Testis (tissue), 5 donors: Measurements from ENCODE around the gene AP2A2. TPM values are rescaled to one million over a fixed set of nuclear protein-coding genes. Genes with fewer than 3 reads are reported as not detected.
A peak's percentile ranks its signal among the peaks of the same experiment; 100 is the strongest.

ENCODE experiments used
- DNase-seq: peaks from one replicate; pipeline ENCODE4 v3.0.0-alpha.2; 2019
- H3K27ac ChIP-seq, 2 donors: fragments of 200-600 bp; sonication (generic); one replicate each; pipeline ENCODE4 v1.5.1; 2019
- H3K27me3 ChIP-seq: fragments of 200-600 bp; sonication (generic); one replicate; pipeline ENCODE4 v1.5.1; 2019
- H3K36me3 ChIP-seq: fragments of 200-600 bp; sonication (generic); one replicate; pipeline ENCODE4 v1.5.1; 2017; ENCODE audit warnings: low read depth; ENCODE audit errors: missing control alignments
- H3K4me1 ChIP-seq: fragments of 200-600 bp; sonication (generic); one replicate; pipeline ENCODE4 v1.5.1; 2019
- H3K4me3 ChIP-seq, 2 donors: fragments of 200-600 bp; sonication (generic); one replicate each; pipeline ENCODE4 v1.5.1; 2017 to 2019
- H3K9me3 ChIP-seq: fragments of 200-600 bp; sonication (generic); one replicate; pipeline ENCODE4 v1.5.1; 2017
- POLR2A ChIP-seq: fragments of 450-650 bp; IDR thresholded peaks from one replicate; pipeline ENCODE4 v1.6.1; 2017; ENCODE audit warnings: antibody characterized with exemption, mild to moderate bottlenecking, moderate library complexity
- WGBS, 2 donors: methylation state at CpG; one replicate each; pipeline ENCODE4 v1.1.5; 2018; 5-methylcytosine and 5-hydroxymethylcytosine counted together
- intact Hi-C: fragments of 100-400 bp; cut with DNase I; formaldehyde crosslinking; loops from one replicate; pipeline ENCODE4 v1.15.1; 2023; ENCODE audit warnings: low total_unique reads
- long read RNA-seq, 2 donors: transcript quantifications; one replicate each; lab custom pipeline, GENCODE V29; 2026
- polyA plus RNA-seq: library from polyadenylated mRNA; stranded (reverse); fragments of 350-450 nt; fragmentation: Illumina TruSeq; extraction: RNeasy Lipid Tissue Mini Kit (QIAGEN cat#74804); gene quantifications from one replicate; pipeline ENCODE4 v1.2.3, GENCODE V29; 2014; ENCODE audit warnings: low read depth, low replicate concordance; ENCODE audit not compliant: insufficient read depth
- total RNA-seq, 2 donors: library from RNA; depleted of rRNA; stranded (reverse); fragments of >200 nt; gene quantifications; one replicate each; pipeline ENCODE4 v1.2.3, GENCODE V29; 2016
- TF ChIP-seq, protein P1 (sequence below), 3 experiments: fragments of 450-650 bp in 2 of 3; fragments of 200-600 bp in 1 of 3; sonication (generic) in 1 of 3; IDR thresholded peaks; one replicate each; pipeline ENCODE4 v1.5.1; 2016 to 2019; ENCODE audit warnings: antibody characterized with exemption in 3 of 3, mild to moderate bottlenecking in 2 of 3, moderate library complexity in 1 of 3

AP2A2 gene
- total RNA-seq (10 to 100 TPM; 82.0 to 95.0 TPM), polyA plus RNA-seq (106 TPM)
- long read RNA-seq, donor 1, full-length matches to known transcripts = 2 of 33 reads
- long read RNA-seq, donor 1, partial matches to known transcripts = 31 of 33 reads
- long read RNA-seq, donor 1, other reads (novel, unspliced or antisense) = 0 of 33 reads
- long read RNA-seq, donor 2, full-length matches to known transcripts = 2 of 2 reads
- long read RNA-seq, donor 2, partial matches to known transcripts = 0 of 2 reads
- long read RNA-seq, donor 2, other reads (novel, unspliced or antisense) = 0 of 2 reads

GRCh38 chr11:925496-926301, at the start of gene AP2A2:
AP2A2 (plus strand) TSS chr11:925870; CDS start chr11:926022, 152 bp downstream.
- intact Hi-C loops = no loop called here
- Histone ChIP-seq H3K27ac (peak within 1 kb of the TSS; percentile 80 to 91), H3K36me3 (no peaks in the 10 kb centered on the region), H3K9me3 (no peaks in the 10 kb centered on the region), H3K4me3 (peak within 1 kb of the TSS; percentile 73 to 88), H3K4me1 (peaks cover 11% of the 10 kb centered on the region), H3K27me3 (no peaks in the 10 kb centered on the region)
- WGBS, 2 donors = 3% methylated on average over 48 of the region's 124 CpGs; no CpG with 5 or more reads in 1 of the 2 donors
- no peak for TF ChIP-seq POLR2A
- TF ChIP-seq, protein P1, sequence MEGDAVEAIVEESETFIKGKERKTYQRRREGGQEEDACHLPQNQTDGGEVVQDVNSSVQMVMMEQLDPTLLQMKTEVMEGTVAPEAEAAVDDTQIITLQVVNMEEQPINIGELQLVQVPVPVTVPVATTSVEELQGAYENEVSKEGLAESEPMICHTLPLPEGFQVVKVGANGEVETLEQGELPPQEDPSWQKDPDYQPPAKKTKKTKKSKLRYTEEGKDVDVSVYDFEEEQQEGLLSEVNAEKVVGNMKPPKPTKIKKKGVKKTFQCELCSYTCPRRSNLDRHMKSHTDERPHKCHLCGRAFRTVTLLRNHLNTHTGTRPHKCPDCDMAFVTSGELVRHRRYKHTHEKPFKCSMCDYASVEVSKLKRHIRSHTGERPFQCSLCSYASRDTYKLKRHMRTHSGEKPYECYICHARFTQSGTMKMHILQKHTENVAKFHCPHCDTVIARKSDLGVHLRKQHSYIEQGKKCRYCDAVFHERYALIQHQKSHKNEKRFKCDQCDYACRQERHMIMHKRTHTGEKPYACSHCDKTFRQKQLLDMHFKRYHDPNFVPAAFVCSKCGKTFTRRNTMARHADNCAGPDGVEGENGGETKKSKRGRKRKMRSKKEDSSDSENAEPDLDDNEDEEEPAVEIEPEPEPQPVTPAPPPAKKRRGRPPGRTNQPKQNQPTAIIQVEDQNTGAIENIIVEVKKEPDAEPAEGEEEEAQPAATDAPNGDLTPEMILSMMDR (IDR thresholded peaks at IDR 0.05) = peak; percentile 75 to 99 (median 92)
- peak; percentile 89 for DNase-seq

- intact Hi-C loops = no loop called here
- TF ChIP-seq POLR2A = no peak
- TF ChIP-seq, protein P1 (IDR thresholded peaks at IDR 0.05) = no peak
- Histone ChIP-seq H3K9me3 (no peaks in the 10 kb centered on the region), H3K36me3 (no peaks in the 10 kb centered on the region), H3K27ac (no peak overlapping the region), H3K27me3 (no peaks in the 10 kb centered on the region), H3K4me3 (no peak overlapping the region), H3K4me1 (no peaks in the 10 kb centered on the region)
- WGBS, 2 donors = 61% methylated on average over 12 of the region's 12 CpGs; no CpG with 5 or more reads in 1 of the 2 donors
- peak; percentile 77 for DNase-seq
Measured at GRCh38 chr11:876545-876944, 49.1 kb upstream of the AP2A2 start.

- TF ChIP-seq, protein P1 (IDR thresholded peaks at IDR 0.05) = no peak
- TF ChIP-seq POLR2A = no peak
Measured at GRCh38 chr11:877565-877964, 48.1 kb upstream of the AP2A2 start.

DNA sequence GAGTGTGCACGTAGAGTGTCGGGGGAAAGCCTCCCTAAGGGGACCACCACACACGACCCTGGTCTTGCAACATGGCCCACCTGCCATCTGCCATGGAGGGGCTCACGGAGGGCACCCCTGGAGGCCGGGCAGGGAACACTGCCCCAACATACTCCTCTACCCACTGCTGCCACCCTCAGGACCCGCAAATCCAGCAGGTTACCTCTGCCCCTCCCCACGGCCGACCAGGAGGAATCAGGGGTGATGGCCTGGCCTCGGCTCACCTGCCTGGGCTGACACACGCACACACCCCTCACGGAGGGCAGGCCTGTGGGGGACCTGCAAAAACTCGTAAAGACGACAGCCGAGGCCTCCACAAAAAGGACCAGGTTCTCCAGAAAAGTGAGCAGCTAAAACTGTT, 45.2 kb upstream of the AP2A2 start:
- Histone ChIP-seq H3K4me1 (no peaks in the 10 kb centered on the region), H3K27me3 (no peaks in the 10 kb centered on the region), H3K36me3 (no peaks in the 10 kb centered on the region), H3K9me3 (no peaks in the 10 kb centered on the region), H3K4me3 (no peak overlapping the region), H3K27ac (no peak overlapping the region)
- 93% methylated on average over 9 to 14 of the region's 14 CpGs for WGBS, 2 donors
- intact Hi-C loops = no loop called here
- DNase-seq = no peak
- TF ChIP-seq, protein P1 (IDR thresholded peaks at IDR 0.05) = no peak
- no peak for TF ChIP-seq POLR2A

More at GRCh38 chr11:877565-877964, 48.1 kb upstream of the AP2A2 start:
- intact Hi-C loops = no loop called here
- H3K9me3 ChIP-seq = no peaks in the 10 kb centered on the region
- 93 to 96% methylated on average over 10 to 11 of the region's 11 CpGs for WGBS, 2 donors
- no peak overlapping the region for H3K27ac ChIP-seq
- H3K36me3 ChIP-seq = no peaks in the 10 kb centered on the region
- no peak overlapping the region for H3K4me3 ChIP-seq
- H3K27me3 ChIP-seq = no peaks in the 10 kb centered on the region
- DNase-seq = no peak
- no peaks in the 10 kb centered on the region for H3K4me1 ChIP-seq
